ENCODE data around the gene MLPH.

The MLPH gene
- 0 to 0.19 (median 0.09) reads per million in 3 donors for total RNA-seq

- DNase-seq: no peak
- Histone ChIP-seq H3K27ac (ENCODE audit: insufficient read depth, low read length, poor library complexity, severe bottlenecking) (no peak within 1 kb of the TSS), H3K4me3 (ENCODE audit: insufficient read depth, low read depth, low read length, poor library complexity, severe bottlenecking) (no peak within 1 kb of the TSS), H3K36me3 (ENCODE audit: control insufficient read depth, insufficient read depth, low read length) (no peaks in the 10 kb centered on the region), H3K4me1 (ENCODE audit: control insufficient read depth, insufficient read depth, low read length, poor library complexity, severe bottlenecking) (no peaks in the 10 kb centered on the region), H3K9me3 (ENCODE audit: control insufficient read depth, low read length) (no peaks in the 10 kb centered on the region), H3K27me3 (replicated peaks; ENCODE audit: control insufficient read depth, insufficient read depth, low read length, poor library complexity, severe bottlenecking) (no peaks in the 10 kb centered on the region)
Observed at GRCh38 chr2:237486819-237487448, at the start of gene MLPH. Gene MLPH (plus strand): TSS chr2:237487251. CDS start chr2:237493427, 6,176 bp downstream.

DNA sequence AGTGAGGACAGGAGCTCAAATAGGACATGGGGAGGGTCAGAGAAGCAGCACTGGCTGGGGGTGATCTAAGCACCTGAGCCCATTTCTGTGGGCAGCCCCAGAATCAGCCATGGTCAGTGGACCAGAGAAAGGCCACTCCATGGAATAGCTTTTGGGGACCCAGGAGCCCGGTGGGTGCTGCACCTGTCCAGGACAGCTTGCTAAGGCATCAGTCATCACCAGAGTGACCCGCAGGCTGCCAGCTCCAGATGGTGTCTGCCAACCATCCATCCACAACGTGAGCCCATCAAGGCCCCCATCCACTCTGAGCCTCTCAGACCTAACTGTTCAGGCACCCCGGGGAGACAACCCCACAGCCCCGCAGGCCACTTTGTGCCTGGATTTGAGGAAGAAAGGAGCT lies 49.5 kb upstream of the MLPH start:
- Histone ChIP-seq H3K4me1 (ENCODE audit: control insufficient read depth, insufficient read depth, low read length, poor library complexity, severe bottlenecking) (peaks cover 57% of the 10 kb centered on the region), H3K9me3 (ENCODE audit: control insufficient read depth, low read length) (no peaks in the 10 kb centered on the region), H3K27ac (ENCODE audit: insufficient read depth, low read length, poor library complexity, severe bottlenecking) (no peak overlapping the region)

DNA sequence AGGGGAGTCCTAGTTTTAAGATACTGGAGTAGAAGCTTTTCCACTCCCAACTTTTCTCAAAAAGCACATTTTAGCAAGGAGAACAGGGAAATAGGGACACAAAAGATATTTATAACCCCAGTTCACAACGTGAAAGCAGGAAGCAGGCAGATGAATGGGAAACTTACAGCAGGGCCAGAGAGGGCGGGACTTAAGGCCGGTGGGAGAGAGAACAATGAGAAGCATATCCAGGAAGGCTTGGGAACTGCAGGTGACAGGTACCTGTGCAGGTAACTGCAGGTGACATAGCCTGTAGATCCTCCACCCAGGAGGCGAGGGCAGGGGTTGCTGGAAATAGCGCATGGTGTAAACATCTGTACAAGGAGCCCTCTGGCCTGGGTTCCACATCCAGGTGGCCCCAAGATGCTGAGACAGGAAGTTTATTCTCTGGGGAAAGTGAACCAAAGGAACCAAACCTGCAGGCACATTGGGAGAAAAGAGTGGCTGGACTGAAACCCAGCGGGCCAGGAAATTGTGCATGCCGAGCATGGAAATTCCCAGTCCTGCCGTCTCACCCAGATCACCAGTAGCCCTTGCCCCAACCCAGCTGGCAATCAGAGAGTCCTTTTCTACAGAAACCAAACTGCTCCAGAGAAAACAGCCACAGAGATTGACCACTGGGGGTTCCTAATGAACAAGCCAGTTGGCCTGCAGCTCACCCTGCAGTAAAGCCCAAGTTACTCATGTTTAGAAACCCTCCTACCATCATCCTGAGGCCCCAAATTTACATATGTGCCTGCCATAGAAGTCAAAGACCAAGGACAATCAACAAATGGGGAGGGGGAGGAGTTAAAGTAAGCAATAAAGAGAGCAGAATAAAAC lies 48.7 kb upstream of the MLPH start:
- Histone ChIP-seq H3K27ac (ENCODE audit: insufficient read depth, low read length, poor library complexity, severe bottlenecking) (no peak overlapping the region), H3K4me3 (ENCODE audit: insufficient read depth, low read depth, low read length, poor library complexity, severe bottlenecking) (no peak overlapping the region), H3K9me3 (ENCODE audit: control insufficient read depth, low read length) (no peaks in the 10 kb centered on the region), H3K36me3 (ENCODE audit: control insufficient read depth, insufficient read depth, low read length) (no peaks in the 10 kb centered on the region), H3K4me1 (ENCODE audit: control insufficient read depth, insufficient read depth, low read length, poor library complexity, severe bottlenecking) (peaks cover 50% of the 10 kb centered on the region), H3K27me3 (replicated peaks; ENCODE audit: control insufficient read depth, insufficient read depth, low read length, poor library complexity, severe bottlenecking) (no peaks in the 10 kb centered on the region)
- DNase-seq: no peak

More for the DNA sequence above, 49.5 kb upstream of the MLPH start:
- no peaks in the 10 kb centered on the region for H3K36me3 ChIP-seq (ENCODE audit: control insufficient read depth, insufficient read depth, low read length)
- DNase-seq: no peak
- H3K27me3 ChIP-seq (replicated peaks; ENCODE audit: control insufficient read depth, insufficient read depth, low read length, poor library complexity, severe bottlenecking): no peaks in the 10 kb centered on the region
- H3K4me3 ChIP-seq (ENCODE audit: insufficient read depth, low read depth, low read length, poor library complexity, severe bottlenecking): no peak overlapping the region

GRCh38 chr2:237440819-237441281 lies 46.2 kb upstream of the MLPH start:
- H3K4me1 ChIP-seq (ENCODE audit: control insufficient read depth, insufficient read depth, low read length, poor library complexity, severe bottlenecking): peaks cover 25% of the 10 kb centered on the region
- H3K9me3 ChIP-seq (ENCODE audit: control insufficient read depth, low read length): no peaks in the 10 kb centered on the region
- no peak overlapping the region for H3K4me3 ChIP-seq (ENCODE audit: insufficient read depth, low read depth, low read length, poor library complexity, severe bottlenecking)
- H3K36me3 ChIP-seq (ENCODE audit: control insufficient read depth, insufficient read depth, low read length): no peaks in the 10 kb centered on the region
- DNase-seq: no peak
- no peaks in the 10 kb centered on the region for H3K27me3 ChIP-seq (replicated peaks; ENCODE audit: control insufficient read depth, insufficient read depth, low read length, poor library complexity, severe bottlenecking)
- H3K27ac ChIP-seq (ENCODE audit: insufficient read depth, low read length, poor library complexity, severe bottlenecking): no peak overlapping the region

- DNase-seq: no peak
- Histone ChIP-seq H3K4me3 (ENCODE audit: insufficient read depth, low read depth, low read length, poor library complexity, severe bottlenecking) (no peak overlapping the region), H3K27me3 (replicated peaks; ENCODE audit: control insufficient read depth, insufficient read depth, low read length, poor library complexity, severe bottlenecking) (no peaks in the 10 kb centered on the region), H3K27ac (ENCODE audit: insufficient read depth, low read length, poor library complexity, severe bottlenecking) (no peak overlapping the region), H3K36me3 (ENCODE audit: control insufficient read depth, insufficient read depth, low read length) (no peaks in the 10 kb centered on the region), H3K4me1 (ENCODE audit: control insufficient read depth, insufficient read depth, low read length, poor library complexity, severe bottlenecking) (peaks cover 25% of the 10 kb centered on the region), H3K9me3 (ENCODE audit: control insufficient read depth, low read length) (no peaks in the 10 kb centered on the region)
Observed at GRCh38 chr2:237441605-237442274, 45.3 kb upstream of the MLPH start.

GRCh38 chr2:237444071-237444470 lies 43.0 kb upstream of the MLPH start:
- Histone ChIP-seq H3K9me3 (ENCODE audit: control insufficient read depth, low read length) (no peaks in the 10 kb centered on the region), H3K4me3 (ENCODE audit: insufficient read depth, low read depth, low read length, poor library complexity, severe bottlenecking) (no peak overlapping the region), H3K27me3 (replicated peaks; ENCODE audit: control insufficient read depth, insufficient read depth, low read length, poor library complexity, severe bottlenecking) (no peaks in the 10 kb centered on the region), H3K36me3 (ENCODE audit: control insufficient read depth, insufficient read depth, low read length) (no peaks in the 10 kb centered on the region), H3K4me1 (ENCODE audit: control insufficient read depth, insufficient read depth, low read length, poor library complexity, severe bottlenecking) (peaks cover 18% of the 10 kb centered on the region), H3K27ac (ENCODE audit: insufficient read depth, low read length, poor library complexity, severe bottlenecking) (no peak overlapping the region)
- DNase-seq: no peak

DNA sequence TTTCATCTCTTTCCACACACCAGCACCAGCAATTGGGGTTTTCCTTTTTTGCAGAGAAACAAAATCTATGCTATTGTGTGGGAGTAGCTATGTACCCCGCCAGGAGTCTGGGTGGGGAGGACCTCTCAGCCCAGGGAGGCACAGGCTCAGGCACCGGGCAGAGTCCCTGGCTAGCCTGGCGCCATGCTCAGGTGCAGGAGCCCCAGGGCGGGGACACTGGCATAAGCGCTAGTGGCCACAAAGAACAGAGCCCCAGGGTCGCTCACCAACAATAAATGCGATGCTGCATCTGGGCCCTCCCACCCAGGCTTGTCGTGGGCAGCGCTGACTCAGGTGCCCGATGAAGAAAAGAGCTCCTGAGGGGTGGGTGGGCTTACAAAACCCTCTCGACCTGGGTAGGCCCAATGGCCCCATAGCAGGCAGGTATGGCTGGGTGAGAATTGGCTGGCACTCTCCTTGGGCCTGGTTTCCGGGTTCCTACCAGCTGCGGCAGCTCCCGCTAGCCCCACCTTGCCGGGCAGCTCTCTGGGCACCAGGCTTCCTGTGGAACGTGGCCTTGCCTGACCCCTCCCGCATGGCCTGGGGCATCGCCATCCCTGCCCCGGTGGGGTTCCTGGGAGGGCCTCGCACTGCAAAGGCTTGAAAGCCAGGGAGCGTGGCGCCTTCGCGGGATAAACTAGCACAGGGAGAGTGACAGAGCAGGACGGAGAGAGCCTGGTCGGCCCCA lies 41.3 kb upstream of the MLPH start:
- H3K4me3 ChIP-seq (ENCODE audit: insufficient read depth, low read depth, low read length, poor library complexity, severe bottlenecking): no peak overlapping the region
- H3K4me1 ChIP-seq (ENCODE audit: control insufficient read depth, insufficient read depth, low read length, poor library complexity, severe bottlenecking): peaks cover 14% of the 10 kb centered on the region
- no peak overlapping the region for H3K27ac ChIP-seq (ENCODE audit: insufficient read depth, low read length, poor library complexity, severe bottlenecking)
- H3K36me3 ChIP-seq (ENCODE audit: control insufficient read depth, insufficient read depth, low read length): no peaks in the 10 kb centered on the region
- H3K27me3 ChIP-seq (replicated peaks; ENCODE audit: control insufficient read depth, insufficient read depth, low read length, poor library complexity, severe bottlenecking): no peaks in the 10 kb centered on the region
- no peak for DNase-seq
- no peaks in the 10 kb centered on the region for H3K9me3 ChIP-seq (ENCODE audit: control insufficient read depth, low read length)

- Histone ChIP-seq H3K27me3 (replicated peaks; ENCODE audit: control insufficient read depth, insufficient read depth, low read length, poor library complexity, severe bottlenecking) (no peaks in the 10 kb centered on the region), H3K4me1 (ENCODE audit: control insufficient read depth, insufficient read depth, low read length, poor library complexity, severe bottlenecking) (peaks cover 9% of the 10 kb centered on the region), H3K9me3 (ENCODE audit: control insufficient read depth, low read length) (no peaks in the 10 kb centered on the region), H3K36me3 (ENCODE audit: control insufficient read depth, insufficient read depth, low read length) (no peaks in the 10 kb centered on the region), H3K27ac (ENCODE audit: insufficient read depth, low read length, poor library complexity, severe bottlenecking) (no peak overlapping the region), H3K4me3 (ENCODE audit: insufficient read depth, low read depth, low read length, poor library complexity, severe bottlenecking) (no peak overlapping the region)
- no peak for DNase-seq
Observed at GRCh38 chr2:237446338-237446665, 40.7 kb upstream of the MLPH start.

DNA sequence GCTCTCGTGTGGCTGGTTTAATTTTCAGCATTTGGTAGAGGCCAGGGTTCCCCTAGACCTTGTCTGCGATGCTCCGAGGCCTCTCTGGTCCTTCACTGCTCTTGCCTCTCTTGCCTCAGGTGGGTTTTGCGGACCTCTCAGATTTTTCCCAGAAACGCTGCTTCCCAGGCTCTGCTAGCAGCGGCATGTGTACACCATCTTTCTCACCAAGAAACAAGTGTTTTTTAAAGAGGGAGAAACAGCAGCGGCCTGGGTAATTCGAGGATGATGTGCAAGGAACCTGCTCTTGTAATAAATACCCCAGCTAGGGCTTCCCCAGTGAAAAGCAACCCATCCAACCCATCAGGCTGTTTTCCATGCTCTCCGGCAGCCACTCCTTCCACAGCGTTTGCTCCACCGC lies 39.6 kb upstream of the MLPH start:
- Histone ChIP-seq H3K27ac (ENCODE audit: insufficient read depth, low read length, poor library complexity, severe bottlenecking) (no peak overlapping the region), H3K27me3 (replicated peaks; ENCODE audit: control insufficient read depth, insufficient read depth, low read length, poor library complexity, severe bottlenecking) (no peaks in the 10 kb centered on the region), H3K9me3 (ENCODE audit: control insufficient read depth, low read length) (no peaks in the 10 kb centered on the region), H3K4me1 (ENCODE audit: control insufficient read depth, insufficient read depth, low read length, poor library complexity, severe bottlenecking) (no peaks in the 10 kb centered on the region), H3K36me3 (ENCODE audit: control insufficient read depth, insufficient read depth, low read length) (no peaks in the 10 kb centered on the region), H3K4me3 (ENCODE audit: insufficient read depth, low read depth, low read length, poor library complexity, severe bottlenecking) (no peak overlapping the region)
- DNase-seq: no peak
